HepG2 (cell line): Measurements from ENCODE around the gene MINDY3.

Source experiments
- NR3C1 ChIP-seq: sonication (generic); formaldehyde crosslinking; IDR thresholded peaks from 2 replicates; pipeline ENCODE4 v1.4.0; 2020; ENCODE audit warnings: missing genetic modification reagents
- SCMH1 ChIP-seq: sonication (generic); formaldehyde crosslinking; IDR thresholded peaks from 2 replicates; pipeline ENCODE4 v1.9.0; 2021; ENCODE audit warnings: missing genetic modification reagents, mild to moderate bottlenecking, borderline replicate concordance
- XRCC5 ChIP-seq: fragments of 200-400 bp; formaldehyde crosslinking; optimal IDR thresholded peaks from 2 replicates; pipeline ENCODE3; 2017; ENCODE audit warnings: mild to moderate bottlenecking, low read length
- ZNF670 ChIP-seq: sonication (generic); formaldehyde crosslinking; IDR thresholded peaks from 2 replicates; pipeline ENCODE4 v1.8.0; 2022; ENCODE audit warnings: mild to moderate bottlenecking, missing genetic modification reagents, borderline replicate concordance
- TF ChIP-seq, protein P1 (sequence below): sonication (generic); formaldehyde crosslinking; IDR thresholded peaks from 2 replicates; pipeline ENCODE4 v1.9.0; 2021; ENCODE audit warnings: missing genetic modification reagents, mild to moderate bottlenecking, borderline replicate concordance
- TF ChIP-seq, protein P2 (sequence below): sonication (generic); formaldehyde crosslinking; IDR thresholded peaks from 2 replicates; pipeline ENCODE4 v1.4.0; 2020; ENCODE audit warnings: missing genetic modification reagents
- TF ChIP-seq, protein P3 (sequence below): sonication (generic); formaldehyde crosslinking; IDR thresholded peaks from 2 replicates; pipeline ENCODE4 v1.5.0; 2020; ENCODE audit warnings: mild to moderate bottlenecking, missing genetic modification reagents, moderate library complexity

DNA sequence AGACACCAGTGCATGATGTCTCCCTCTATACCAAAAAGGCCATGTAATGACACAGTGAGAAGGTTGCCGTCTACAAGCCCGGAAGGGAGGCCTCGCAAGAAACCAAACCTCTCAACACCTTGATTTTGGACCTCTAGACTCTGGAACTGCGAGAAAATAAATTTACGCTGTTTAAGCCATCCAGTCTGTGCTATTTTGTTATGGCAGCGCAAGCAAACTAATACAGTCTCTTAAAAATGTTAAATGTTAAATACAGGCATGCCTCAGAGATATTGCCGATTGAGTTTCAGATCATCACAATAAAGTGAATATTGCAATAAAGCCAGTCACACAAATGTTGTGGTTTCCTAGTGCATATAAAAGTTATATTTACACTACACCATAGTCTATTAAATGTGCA lies 5.0 kb upstream of the MINDY3 start:
- TF ChIP-seq SCMH1 (CRISPR knock-in tag), result no peak
- TF ChIP-seq XRCC5, result no peak
- TF ChIP-seq, protein P1, sequence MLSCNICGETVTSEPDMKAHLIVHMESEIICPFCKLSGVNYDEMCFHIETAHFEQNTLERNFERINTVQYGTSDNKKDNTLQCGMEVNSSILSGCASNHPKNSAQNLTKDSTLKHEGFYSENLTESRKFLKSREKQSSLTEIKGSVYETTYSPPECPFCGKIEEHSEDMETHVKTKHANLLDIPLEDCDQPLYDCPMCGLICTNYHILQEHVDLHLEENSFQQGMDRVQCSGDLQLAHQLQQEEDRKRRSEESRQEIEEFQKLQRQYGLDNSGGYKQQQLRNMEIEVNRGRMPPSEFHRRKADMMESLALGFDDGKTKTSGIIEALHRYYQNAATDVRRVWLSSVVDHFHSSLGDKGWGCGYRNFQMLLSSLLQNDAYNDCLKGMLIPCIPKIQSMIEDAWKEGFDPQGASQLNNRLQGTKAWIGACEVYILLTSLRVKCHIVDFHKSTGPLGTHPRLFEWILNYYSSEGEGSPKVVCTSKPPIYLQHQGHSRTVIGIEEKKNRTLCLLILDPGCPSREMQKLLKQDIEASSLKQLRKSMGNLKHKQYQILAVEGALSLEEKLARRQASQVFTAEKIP, result no peak
- TF ChIP-seq, protein P2, sequence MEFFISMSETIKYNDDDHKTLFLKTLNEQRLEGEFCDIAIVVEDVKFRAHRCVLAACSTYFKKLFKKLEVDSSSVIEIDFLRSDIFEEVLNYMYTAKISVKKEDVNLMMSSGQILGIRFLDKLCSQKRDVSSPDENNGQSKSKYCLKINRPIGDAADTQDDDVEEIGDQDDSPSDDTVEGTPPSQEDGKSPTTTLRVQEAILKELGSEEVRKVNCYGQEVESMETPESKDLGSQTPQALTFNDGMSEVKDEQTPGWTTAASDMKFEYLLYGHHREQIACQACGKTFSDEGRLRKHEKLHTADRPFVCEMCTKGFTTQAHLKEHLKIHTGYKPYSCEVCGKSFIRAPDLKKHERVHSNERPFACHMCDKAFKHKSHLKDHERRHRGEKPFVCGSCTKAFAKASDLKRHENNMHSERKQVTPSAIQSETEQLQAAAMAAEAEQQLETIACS (CRISPR knock-in tag), result no peak
- TF ChIP-seq ZNF670, result no peak
- TF ChIP-seq NR3C1 (CRISPR knock-in tag), result no peak
- TF ChIP-seq, protein P3, sequence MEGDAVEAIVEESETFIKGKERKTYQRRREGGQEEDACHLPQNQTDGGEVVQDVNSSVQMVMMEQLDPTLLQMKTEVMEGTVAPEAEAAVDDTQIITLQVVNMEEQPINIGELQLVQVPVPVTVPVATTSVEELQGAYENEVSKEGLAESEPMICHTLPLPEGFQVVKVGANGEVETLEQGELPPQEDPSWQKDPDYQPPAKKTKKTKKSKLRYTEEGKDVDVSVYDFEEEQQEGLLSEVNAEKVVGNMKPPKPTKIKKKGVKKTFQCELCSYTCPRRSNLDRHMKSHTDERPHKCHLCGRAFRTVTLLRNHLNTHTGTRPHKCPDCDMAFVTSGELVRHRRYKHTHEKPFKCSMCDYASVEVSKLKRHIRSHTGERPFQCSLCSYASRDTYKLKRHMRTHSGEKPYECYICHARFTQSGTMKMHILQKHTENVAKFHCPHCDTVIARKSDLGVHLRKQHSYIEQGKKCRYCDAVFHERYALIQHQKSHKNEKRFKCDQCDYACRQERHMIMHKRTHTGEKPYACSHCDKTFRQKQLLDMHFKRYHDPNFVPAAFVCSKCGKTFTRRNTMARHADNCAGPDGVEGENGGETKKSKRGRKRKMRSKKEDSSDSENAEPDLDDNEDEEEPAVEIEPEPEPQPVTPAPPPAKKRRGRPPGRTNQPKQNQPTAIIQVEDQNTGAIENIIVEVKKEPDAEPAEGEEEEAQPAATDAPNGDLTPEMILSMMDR (CRISPR knock-in tag), result no peak
